A673 (cell line): Measurements from ENCODE around the gene HSF2BP.

ENCODE experiments used
- EZH2 ChIP-seq: fragments of 200-600 bp; sonication (generic); IDR thresholded peaks from 2 replicates; pipeline ENCODE4 v1.6.1; 2017; ENCODE audit warnings: borderline replicate concordance, low read depth, mild to moderate bottlenecking, mixed read lengths, antibody characterized with exemption, low read length; ENCODE audit not compliant: poor library complexity, severe bottlenecking
- TF ChIP-seq, protein P1 (sequence below): fragments of 300-800, 200-600 bp; sonication (generic); conservative IDR thresholded peaks from 2 replicates; pipeline ENCODE4 v1.5.1; 2017; ENCODE audit warnings: low read depth, mild to moderate bottlenecking, antibody characterized with exemption, low read length, moderate library complexity, mixed read lengths

DNA sequence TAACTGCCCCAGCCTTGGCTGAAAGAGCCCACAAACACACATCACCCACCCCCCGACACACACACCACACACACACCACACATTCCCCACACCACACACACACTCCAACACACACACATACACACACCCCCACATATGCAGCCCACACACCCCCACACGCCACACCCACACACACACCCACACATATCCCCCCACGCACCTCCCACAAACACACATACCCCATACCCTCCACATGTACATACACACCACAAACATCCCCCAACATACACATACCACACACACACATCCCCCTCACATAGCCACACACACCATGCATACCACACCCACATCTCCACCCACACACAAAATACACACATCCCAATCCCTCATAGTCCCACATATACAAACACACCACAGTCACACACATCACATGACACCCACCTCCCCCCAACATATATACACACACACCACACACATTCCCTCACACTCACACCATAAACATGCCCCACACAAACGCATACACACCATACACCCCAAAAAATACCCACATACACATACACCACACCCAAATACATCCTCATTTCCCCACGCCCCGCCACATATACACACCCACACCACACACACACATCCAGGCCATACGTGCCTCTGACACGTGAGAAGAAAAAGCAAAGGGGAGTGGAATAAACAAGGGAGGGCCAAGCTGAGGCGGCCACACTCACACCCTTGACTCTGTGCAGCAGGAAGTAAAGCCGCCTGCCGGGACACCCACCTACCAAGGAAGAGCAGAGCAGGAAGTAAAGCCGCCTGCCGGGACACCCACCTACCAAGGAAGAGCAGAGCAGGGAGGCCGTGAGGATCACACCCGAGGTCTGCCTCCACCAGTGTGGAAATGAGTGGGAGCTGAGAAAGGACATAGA, 53.7 kb downstream of the HSF2BP start:
- TF ChIP-seq EZH2: no peak
- TF ChIP-seq, protein P1, sequence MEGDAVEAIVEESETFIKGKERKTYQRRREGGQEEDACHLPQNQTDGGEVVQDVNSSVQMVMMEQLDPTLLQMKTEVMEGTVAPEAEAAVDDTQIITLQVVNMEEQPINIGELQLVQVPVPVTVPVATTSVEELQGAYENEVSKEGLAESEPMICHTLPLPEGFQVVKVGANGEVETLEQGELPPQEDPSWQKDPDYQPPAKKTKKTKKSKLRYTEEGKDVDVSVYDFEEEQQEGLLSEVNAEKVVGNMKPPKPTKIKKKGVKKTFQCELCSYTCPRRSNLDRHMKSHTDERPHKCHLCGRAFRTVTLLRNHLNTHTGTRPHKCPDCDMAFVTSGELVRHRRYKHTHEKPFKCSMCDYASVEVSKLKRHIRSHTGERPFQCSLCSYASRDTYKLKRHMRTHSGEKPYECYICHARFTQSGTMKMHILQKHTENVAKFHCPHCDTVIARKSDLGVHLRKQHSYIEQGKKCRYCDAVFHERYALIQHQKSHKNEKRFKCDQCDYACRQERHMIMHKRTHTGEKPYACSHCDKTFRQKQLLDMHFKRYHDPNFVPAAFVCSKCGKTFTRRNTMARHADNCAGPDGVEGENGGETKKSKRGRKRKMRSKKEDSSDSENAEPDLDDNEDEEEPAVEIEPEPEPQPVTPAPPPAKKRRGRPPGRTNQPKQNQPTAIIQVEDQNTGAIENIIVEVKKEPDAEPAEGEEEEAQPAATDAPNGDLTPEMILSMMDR: no peak
